Fibroblast of lung (primary cell): Measurements from ENCODE around the gene KCNIP3. TPM values are rescaled to one million over a fixed set of nuclear protein-coding genes. Genes with fewer than 3 reads are reported as not detected.
A peak's percentile ranks its signal among the peaks of the same experiment; 100 is the strongest.

Source experiments
- DNase-seq, 2 donors: peaks; one replicate each; pipeline versions ENCODE4 v3.0.0 to v3.0.0-alpha.2; 2010; ENCODE audit warnings: low read depth in 2 of 2
- H2AFZ ChIP-seq: 2 replicates; pipeline ENCODE4 v1.5.1; 2012; ENCODE audit warnings: low read length, control low read depth, inconsistent platforms
- H3K27ac ChIP-seq: 2 replicates; pipeline ENCODE4 v1.5.1; 2011; ENCODE audit warnings: low read length, control low read depth; ENCODE audit not compliant: insufficient read depth
- H3K27me3 ChIP-seq: 2 replicates; pipeline ENCODE4 v1.5.1; 2011; ENCODE audit warnings: mild to moderate bottlenecking, low read length; ENCODE audit not compliant: control insufficient read depth, insufficient read depth
- H3K36me3 ChIP-seq: 2 replicates; pipeline ENCODE4 v1.5.1; 2011; ENCODE audit warnings: low read length; ENCODE audit not compliant: control insufficient read depth, insufficient read depth
- H3K4me1 ChIP-seq: 2 replicates; pipeline ENCODE4 v1.5.1; 2011; ENCODE audit warnings: low read length; ENCODE audit not compliant: control insufficient read depth, insufficient read depth; ENCODE audit errors: extremely low read depth
- H3K4me2 ChIP-seq: 2 replicates; pipeline ENCODE4 v1.5.1; 2011; ENCODE audit warnings: low read length, control low read depth; ENCODE audit not compliant: insufficient read depth; ENCODE audit errors: extremely low read depth
- H3K4me3 ChIP-seq, 4 experiments: fragments of 200-600 bp in 1 of 4; sonication (generic) in 1 of 4; replicated peaks in 1 of 4; 2 replicates each; pipeline ENCODE4 v1.5.1; 2011 to 2016; ENCODE audit warnings: low read length in 4 of 4, low read depth in 3 of 4, mild to moderate bottlenecking in 3 of 4, control low read depth in 2 of 4, inconsistent platforms in 1 of 4, mixed read lengths in 1 of 4; ENCODE audit not compliant: insufficient read depth in 1 of 4; ENCODE audit errors: control extremely low read depth in 1 of 4
- H3K79me2 ChIP-seq: 2 replicates; pipeline ENCODE4 v1.5.1; 2012; ENCODE audit warnings: mild to moderate bottlenecking, low read length, inconsistent platforms; ENCODE audit not compliant: control insufficient read depth, insufficient read depth
- H3K9ac ChIP-seq: 2 replicates; pipeline ENCODE4 v1.5.1; 2011; ENCODE audit warnings: mild to moderate bottlenecking, low read length, control low read depth; ENCODE audit not compliant: insufficient read depth
- H3K9me3 ChIP-seq: 2 replicates; pipeline ENCODE4 v1.5.1; 2012; ENCODE audit warnings: low read depth, low read length; ENCODE audit not compliant: control insufficient read depth, insufficient read depth
- H4K20me1 ChIP-seq: 2 replicates; pipeline ENCODE4 v1.5.1; 2011; ENCODE audit warnings: low read length; ENCODE audit not compliant: control insufficient read depth, insufficient read depth; ENCODE audit errors: extremely low read depth
- EZH2 ChIP-seq: IDR thresholded peaks from 2 replicates; pipeline ENCODE4 v1.5.1; 2012; ENCODE audit warnings: low read length, control low read depth, mild to moderate bottlenecking; ENCODE audit errors: missing control alignments
- polyA plus RNA-seq, 2 donors: library from polyadenylated mRNA; depleted of rRNA in 1 of 2; stranded (reverse) in 1 of 2; unstranded in 1 of 2; fragments of >200 nt; gene quantifications; 2 replicates each; pipeline ENCODE4 v1.2.1, GENCODE V29; 2011 to 2012; ENCODE audit warnings: missing spikeins in 1 of 2
- total RNA-seq: library from RNA; depleted of rRNA; stranded (reverse); fragments of >200 nt; gene quantifications from 2 replicates; pipeline ENCODE4 v1.2.1, GENCODE V29; 2014
- TF ChIP-seq, protein P1 (sequence below), 2 donors: IDR thresholded peaks in 1 of 2; conservative IDR thresholded peaks in 1 of 2; 1 replicate in 1 of 2; 2 replicates in 1 of 2; pipeline ENCODE4 v1.5.1; 2011 to 2012; ENCODE audit warnings: low read length in 2 of 2, control low read depth in 1 of 2, inconsistent platforms in 1 of 2, low read depth in 1 of 2, mild to moderate bottlenecking in 1 of 2

The KCNIP3 gene
- total and polyA plus RNA-seq, 2 donors (not counting 1 experiment from before 2014, with no cell fraction given) = 0.32 to 1.7 TPM

DNA sequence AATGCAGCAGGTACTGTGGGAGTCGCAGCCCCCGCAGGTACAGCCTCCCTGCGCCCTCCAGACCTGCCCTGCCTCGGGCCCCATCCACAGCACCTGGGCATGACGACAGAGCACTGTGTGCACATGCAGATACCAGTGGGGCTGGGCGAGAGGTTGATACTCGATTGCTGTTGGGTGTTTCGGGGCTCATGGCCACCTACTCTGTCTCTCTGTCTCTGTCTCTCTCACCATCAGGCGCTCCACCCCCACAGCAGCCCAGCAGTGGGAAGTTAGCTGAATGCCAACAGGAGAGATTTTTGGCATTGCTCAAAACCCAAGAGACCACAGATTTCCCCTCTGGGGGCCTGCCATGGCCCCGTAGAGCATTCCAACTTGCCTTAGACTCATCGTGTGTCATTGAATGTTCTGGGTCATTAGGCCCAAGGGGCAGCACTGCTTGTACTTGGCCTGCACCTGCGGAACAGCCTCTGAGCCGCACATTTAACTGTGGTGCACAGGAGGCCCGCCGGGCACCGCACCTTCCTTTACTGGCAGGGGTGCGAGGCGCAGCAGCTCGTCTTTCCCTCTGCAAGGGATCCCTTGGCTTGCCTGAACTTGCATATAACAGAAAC, 18.8 kb downstream of the KCNIP3 start:
- H3K4me3 ChIP-seq = no peak overlapping the region
- H3K4me1 ChIP-seq = peaks cover 2% of the 10 kb centered on the region
- no peaks in the 10 kb centered on the region for H3K9me3 ChIP-seq
- H3K9ac ChIP-seq = no peak overlapping the region
- no peak overlapping the region for H3K27ac ChIP-seq
- peak; percentile 77 to 91 for DNase-seq
- no peaks in the 10 kb centered on the region for H3K27me3 ChIP-seq
- no peak overlapping the region for H3K4me2 ChIP-seq
- TF ChIP-seq, protein P1, sequence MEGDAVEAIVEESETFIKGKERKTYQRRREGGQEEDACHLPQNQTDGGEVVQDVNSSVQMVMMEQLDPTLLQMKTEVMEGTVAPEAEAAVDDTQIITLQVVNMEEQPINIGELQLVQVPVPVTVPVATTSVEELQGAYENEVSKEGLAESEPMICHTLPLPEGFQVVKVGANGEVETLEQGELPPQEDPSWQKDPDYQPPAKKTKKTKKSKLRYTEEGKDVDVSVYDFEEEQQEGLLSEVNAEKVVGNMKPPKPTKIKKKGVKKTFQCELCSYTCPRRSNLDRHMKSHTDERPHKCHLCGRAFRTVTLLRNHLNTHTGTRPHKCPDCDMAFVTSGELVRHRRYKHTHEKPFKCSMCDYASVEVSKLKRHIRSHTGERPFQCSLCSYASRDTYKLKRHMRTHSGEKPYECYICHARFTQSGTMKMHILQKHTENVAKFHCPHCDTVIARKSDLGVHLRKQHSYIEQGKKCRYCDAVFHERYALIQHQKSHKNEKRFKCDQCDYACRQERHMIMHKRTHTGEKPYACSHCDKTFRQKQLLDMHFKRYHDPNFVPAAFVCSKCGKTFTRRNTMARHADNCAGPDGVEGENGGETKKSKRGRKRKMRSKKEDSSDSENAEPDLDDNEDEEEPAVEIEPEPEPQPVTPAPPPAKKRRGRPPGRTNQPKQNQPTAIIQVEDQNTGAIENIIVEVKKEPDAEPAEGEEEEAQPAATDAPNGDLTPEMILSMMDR (conservative IDR thresholded peaks at IDR 0.05 in 1 of 2, IDR thresholded peaks at IDR 0.05 in 1 of 2; ENCODE audit: low read depth in 1 of 2, low read length in 2 of 2) = no peak
- TF ChIP-seq EZH2 = no peak
- no peaks in the 10 kb centered on the region for H3K79me2 ChIP-seq
- no peaks in the 10 kb centered on the region for H4K20me1 ChIP-seq
- H2AFZ ChIP-seq = no peak overlapping the region
- H3K36me3 ChIP-seq = no peaks in the 10 kb centered on the region

DNA sequence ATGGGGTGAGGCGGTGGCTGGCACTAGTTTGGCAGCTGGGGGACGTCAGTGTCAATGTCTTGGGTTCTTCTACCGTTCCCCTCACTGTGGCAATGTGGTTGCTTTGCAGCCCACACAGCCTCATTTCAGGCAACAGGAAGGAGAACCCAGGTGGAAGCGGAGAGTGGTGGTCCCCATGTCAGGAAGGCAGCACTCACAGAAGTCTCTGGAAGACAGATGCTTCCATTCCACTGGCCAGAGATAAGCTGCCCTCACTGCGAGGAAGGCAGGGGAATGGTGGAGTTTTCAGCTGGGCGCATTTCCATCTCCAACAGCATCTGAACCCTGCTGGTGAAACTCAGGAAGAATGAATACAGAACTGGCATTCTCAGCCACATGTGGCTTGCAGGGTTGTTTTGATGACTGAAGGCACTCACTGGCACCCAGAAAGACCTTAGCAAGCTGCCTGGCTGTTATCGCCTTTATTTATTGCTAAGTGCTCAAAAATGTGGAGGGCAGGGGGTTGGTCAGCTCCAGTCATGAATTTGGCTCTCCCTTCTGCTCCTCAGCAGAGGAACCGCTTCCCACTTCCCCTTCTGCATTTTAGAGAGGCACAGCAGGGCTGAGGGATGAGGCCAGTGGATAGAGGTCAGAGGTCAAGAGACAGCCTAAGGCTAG, 19.4 kb downstream of the KCNIP3 start:
- Histone ChIP-seq H3K36me3 (no peaks in the 10 kb centered on the region), H3K4me2 (no peak overlapping the region), H3K9me3 (no peaks in the 10 kb centered on the region), H2AFZ (no peak overlapping the region), H3K4me1 (peaks cover 2% of the 10 kb centered on the region), H3K27me3 (no peaks in the 10 kb centered on the region), H4K20me1 (no peaks in the 10 kb centered on the region), H3K27ac (no peak overlapping the region), H3K4me3 (no peak overlapping the region), H3K9ac (no peak overlapping the region), H3K79me2 (no peaks in the 10 kb centered on the region)
- TF ChIP-seq, protein P1 (conservative IDR thresholded peaks at IDR 0.05 in 1 of 2, IDR thresholded peaks at IDR 0.05 in 1 of 2; ENCODE audit: low read depth in 1 of 2, low read length in 2 of 2) = peak in 1 of 2 donors; percentile 37
- TF ChIP-seq EZH2 = no peak
- peak; percentile 82 to 84 for DNase-seq

DNA sequence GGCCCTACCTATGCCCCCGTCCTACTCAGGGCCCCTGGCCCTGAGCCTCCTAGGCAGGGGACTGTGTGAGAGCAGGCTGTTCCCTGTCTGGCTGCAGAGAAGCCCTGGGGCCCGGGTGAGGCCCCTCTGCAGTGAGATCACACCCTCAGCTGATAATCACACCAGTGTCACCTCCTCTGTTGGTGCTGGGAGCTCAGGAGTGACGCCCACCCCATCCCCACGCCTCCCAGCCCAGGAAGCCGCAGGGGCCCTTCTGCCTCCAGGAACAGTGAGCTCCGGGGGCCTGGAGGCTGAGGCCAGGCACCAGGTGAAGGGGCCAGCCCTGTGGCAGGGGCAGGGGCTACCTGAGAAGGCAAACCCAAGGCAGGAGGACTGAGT, 20.0 kb downstream of the KCNIP3 start:
- Histone ChIP-seq H3K9me3 (no peaks in the 10 kb centered on the region), H3K4me2 (no peak overlapping the region), H3K79me2 (no peaks in the 10 kb centered on the region), H3K4me1 (peaks cover 2% of the 10 kb centered on the region), H3K9ac (no peak overlapping the region), H4K20me1 (no peaks in the 10 kb centered on the region), H3K36me3 (no peaks in the 10 kb centered on the region), H3K27ac (no peak overlapping the region), H2AFZ (no peak overlapping the region), H3K27me3 (no peaks in the 10 kb centered on the region), H3K4me3 (no peak overlapping the region)
- DNase-seq = peak in 1 of 2 donors; percentile 8
- no peak for TF ChIP-seq EZH2
- TF ChIP-seq, protein P1 (conservative IDR thresholded peaks at IDR 0.05 in 1 of 2, IDR thresholded peaks at IDR 0.05 in 1 of 2; ENCODE audit: low read depth in 1 of 2, low read length in 2 of 2) = no peak
